SH-SY5Y (cell line): ENCODE results near the gene DAB1.

ENCODE experiments used
- GATA2 ChIP-seq: IDR thresholded peaks from 2 replicates; pipeline ENCODE4 v1.6.1; 2011; ENCODE audit warnings: mild to moderate bottlenecking, low read depth, low read length
- GATA3 ChIP-seq: IDR thresholded peaks from 2 replicates; pipeline ENCODE4 v1.6.1; 2011; ENCODE audit warnings: low read depth, mild to moderate bottlenecking, low read length, moderate library complexity

DNA sequence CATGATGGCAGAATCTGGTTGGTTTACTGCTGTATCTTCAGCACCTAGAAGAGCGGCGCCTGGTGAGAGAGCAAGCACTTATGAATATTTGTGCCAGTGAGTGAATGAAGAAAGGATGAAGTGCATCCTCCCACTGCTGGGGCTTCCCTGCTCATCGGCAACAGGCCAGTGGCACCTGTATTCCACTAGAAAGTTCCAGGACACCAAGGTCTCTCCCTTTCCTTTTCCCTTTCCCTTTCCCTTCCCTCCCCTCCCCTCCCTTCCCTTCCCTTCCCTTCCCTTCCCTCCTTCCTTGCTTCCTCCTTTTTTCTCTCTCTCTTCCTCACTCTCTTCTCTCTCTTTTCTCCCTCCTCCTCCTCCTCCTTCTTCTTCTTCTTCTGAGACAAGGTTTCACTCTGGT is 86.2 kb downstream of the DAB1 start:
- no peak for TF ChIP-seq GATA2
- TF ChIP-seq GATA3: no peak
